Right atrium auricular region (tissue), 2 donors: ENCODE results near the gene FOXN3. TPM values are rescaled to one million over a fixed set of nuclear protein-coding genes. Genes with fewer than 3 reads are reported as not detected.

Experiments
- DNase-seq: peaks from one replicate; pipeline ENCODE4 v3.0.0-alpha.2; 2019; ENCODE audit warnings: low spot score
- H3K27ac ChIP-seq, 2 donors: fragments of 200-600 bp; sonication (generic); 1 replicate in 1 of 2; 2 replicates in 1 of 2; pipeline ENCODE4 v1.5.1; 2016 to 2019
- H3K27me3 ChIP-seq, 2 donors: fragments of 200-600 bp; sonication (generic); one replicate each; pipeline versions ENCODE4 v1.5.1 to v1.6.0; 2017 to 2019
- H3K36me3 ChIP-seq: fragments of 200-600 bp; sonication (generic); one replicate; pipeline ENCODE4 v1.5.1; 2016
- H3K4me1 ChIP-seq, 2 donors: fragments of 200-600 bp; sonication (generic); one replicate each; pipeline versions ENCODE4 v1.5.1 to v1.6.0; 2017 to 2019
- H3K4me3 ChIP-seq, 2 donors: fragments of 200-600 bp; sonication (generic); 1 replicate in 1 of 2; 2 replicates in 1 of 2; pipeline ENCODE4 v1.5.1; 2017 to 2019; ENCODE audit warnings: mild to moderate bottlenecking in 1 of 2, moderate library complexity in 1 of 2
- H3K9me3 ChIP-seq, 2 donors: fragments of 200-600 bp; sonication (generic); one replicate each; pipeline ENCODE4 v1.5.1; 2019
- total RNA-seq, 2 donors: library from RNA; depleted of rRNA; stranded (reverse); fragments of >200 nt; gene quantifications; one replicate each; pipeline ENCODE4 v1.1.0, GENCODE V29; 2016
- TF ChIP-seq, protein P1 (sequence below), 2 donors: fragments of 200-600 bp; sonication (generic); IDR thresholded peaks; one replicate each; pipeline ENCODE4 v1.5.1; 2019; ENCODE audit warnings: antibody characterized with exemption in 2 of 2

FOXN3 gene
- total RNA-seq, 2 donors from 2014 or later, result 80.1 to 90.3 TPM

GRCh38 chr14:89350152-89350551, 66.9 kb downstream of the FOXN3 start:
- no peak for DNase-seq
- Histone ChIP-seq H3K4me3 (no peak overlapping the region), H3K27me3 (no peaks in the 10 kb centered on the region), H3K4me1 (peaks cover 0 to 28% of the 10 kb centered on the region in 2 donors), H3K9me3 (no peaks in the 10 kb centered on the region), H3K27ac (no peak overlapping the region), H3K36me3 (peaks cover 15% of the 10 kb centered on the region)
- TF ChIP-seq, protein P1, sequence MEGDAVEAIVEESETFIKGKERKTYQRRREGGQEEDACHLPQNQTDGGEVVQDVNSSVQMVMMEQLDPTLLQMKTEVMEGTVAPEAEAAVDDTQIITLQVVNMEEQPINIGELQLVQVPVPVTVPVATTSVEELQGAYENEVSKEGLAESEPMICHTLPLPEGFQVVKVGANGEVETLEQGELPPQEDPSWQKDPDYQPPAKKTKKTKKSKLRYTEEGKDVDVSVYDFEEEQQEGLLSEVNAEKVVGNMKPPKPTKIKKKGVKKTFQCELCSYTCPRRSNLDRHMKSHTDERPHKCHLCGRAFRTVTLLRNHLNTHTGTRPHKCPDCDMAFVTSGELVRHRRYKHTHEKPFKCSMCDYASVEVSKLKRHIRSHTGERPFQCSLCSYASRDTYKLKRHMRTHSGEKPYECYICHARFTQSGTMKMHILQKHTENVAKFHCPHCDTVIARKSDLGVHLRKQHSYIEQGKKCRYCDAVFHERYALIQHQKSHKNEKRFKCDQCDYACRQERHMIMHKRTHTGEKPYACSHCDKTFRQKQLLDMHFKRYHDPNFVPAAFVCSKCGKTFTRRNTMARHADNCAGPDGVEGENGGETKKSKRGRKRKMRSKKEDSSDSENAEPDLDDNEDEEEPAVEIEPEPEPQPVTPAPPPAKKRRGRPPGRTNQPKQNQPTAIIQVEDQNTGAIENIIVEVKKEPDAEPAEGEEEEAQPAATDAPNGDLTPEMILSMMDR (IDR thresholded peaks at IDR 0.05), result no peak

DNA sequence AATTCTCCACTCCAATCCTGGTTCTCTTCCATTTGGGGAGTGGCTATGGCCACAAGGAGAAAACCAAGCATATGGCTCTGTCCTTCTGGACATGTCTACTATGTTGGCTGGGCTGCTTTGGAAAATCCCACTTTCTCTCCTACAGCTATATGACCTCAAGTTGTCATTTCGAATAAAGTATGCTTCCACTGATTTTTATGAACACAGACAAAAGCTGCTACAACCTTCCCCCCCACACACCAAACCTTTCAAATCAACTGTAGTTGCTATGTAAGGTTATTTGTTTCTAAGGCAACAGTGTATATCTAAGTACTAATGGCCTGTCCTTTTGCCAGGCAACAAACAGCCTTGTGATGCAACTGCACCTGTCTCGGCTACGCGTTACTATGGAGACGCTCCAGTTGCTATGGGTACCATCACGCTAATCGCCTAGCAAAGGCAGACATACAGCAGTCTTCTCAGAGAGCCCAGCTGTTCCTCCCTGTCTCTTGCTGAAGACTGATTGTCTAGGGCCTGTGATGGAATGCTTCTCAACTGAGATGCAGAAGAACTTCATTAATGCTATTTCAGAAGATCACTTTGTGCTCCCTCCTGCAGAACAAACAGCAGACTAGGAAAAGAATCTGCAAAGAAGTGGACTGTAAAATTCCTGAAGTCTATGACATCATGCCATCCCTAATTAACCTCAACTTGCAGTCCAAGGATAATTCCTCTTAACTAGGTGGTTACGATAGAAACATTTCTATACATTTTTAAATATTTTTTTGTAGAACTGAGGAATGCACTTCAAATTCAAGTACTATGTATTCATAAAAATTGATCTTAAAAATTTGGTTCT, 67.6 kb downstream of the FOXN3 start:
- Histone ChIP-seq H3K27me3 (no peaks in the 10 kb centered on the region), H3K9me3 (no peaks in the 10 kb centered on the region), H3K4me3 (no peak overlapping the region), H3K4me1 (peaks cover 0 to 28% of the 10 kb centered on the region in 2 donors), H3K27ac (no peak overlapping the region), H3K36me3 (peaks cover 15% of the 10 kb centered on the region)
- DNase-seq, result no peak
- TF ChIP-seq, protein P1 (IDR thresholded peaks at IDR 0.05), result no peak

GRCh38 chr14:89348722-89349121, 68.3 kb downstream of the FOXN3 start:
- Histone ChIP-seq H3K36me3 (peaks cover 15% of the 10 kb centered on the region), H3K4me3 (no peak overlapping the region), H3K4me1 (peaks cover 0 to 28% of the 10 kb centered on the region in 2 donors), H3K9me3 (no peaks in the 10 kb centered on the region), H3K27ac (no peak overlapping the region), H3K27me3 (no peaks in the 10 kb centered on the region)
- DNase-seq, result no peak
- TF ChIP-seq, protein P1 (IDR thresholded peaks at IDR 0.05), result no peak

DNA sequence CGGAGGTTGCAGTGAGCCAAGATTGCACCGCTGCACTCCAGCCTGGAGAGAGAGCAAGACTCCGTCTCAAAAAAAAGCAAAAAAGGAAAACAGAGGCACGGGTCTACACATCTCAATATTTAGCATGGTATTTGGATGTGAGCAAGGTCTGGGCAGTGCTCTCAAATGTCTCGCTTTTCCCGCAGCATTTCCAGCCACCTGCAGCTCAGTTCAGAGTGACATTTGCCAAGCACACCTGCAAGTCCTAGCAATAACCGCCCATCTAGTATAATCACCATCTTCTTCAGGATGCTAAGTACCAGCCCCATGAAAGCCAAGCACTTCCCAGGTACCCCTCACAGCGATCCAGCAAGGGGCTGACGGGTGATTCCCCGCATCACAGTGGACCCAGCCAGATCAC, 69.1 kb downstream of the FOXN3 start:
- Histone ChIP-seq H3K9me3 (no peaks in the 10 kb centered on the region), H3K4me1 (peaks cover 0 to 24% of the 10 kb centered on the region in 2 donors)

DNA sequence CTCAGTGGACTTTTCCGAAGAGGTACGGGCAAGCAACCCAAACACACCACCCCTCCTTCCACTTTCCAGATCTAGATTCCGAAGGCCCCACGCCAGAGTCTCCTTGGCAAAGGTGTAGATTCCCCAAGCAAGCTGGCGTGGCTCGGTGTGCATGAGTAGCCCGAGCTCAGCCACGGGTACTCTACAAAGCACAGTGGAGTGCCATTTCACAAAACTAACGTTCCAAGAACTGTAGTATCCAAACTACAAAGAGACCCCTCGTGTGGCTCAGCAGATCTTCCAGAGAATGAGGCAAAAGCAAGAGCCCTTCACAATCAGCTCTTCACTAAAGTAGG, 72.1 kb downstream of the FOXN3 start:
- DNase-seq, result no peak
- Histone ChIP-seq H3K4me1 (peaks cover 0 to 12% of the 10 kb centered on the region in 2 donors), H3K27me3 (no peaks in the 10 kb centered on the region), H3K4me3 (no peak overlapping the region), H3K27ac (no peak overlapping the region), H3K9me3 (no peaks in the 10 kb centered on the region), H3K36me3 (peaks cover 9% of the 10 kb centered on the region)
- TF ChIP-seq, protein P1 (IDR thresholded peaks at IDR 0.05), result no peak

More for the DNA sequence above, 69.1 kb downstream of the FOXN3 start:
- TF ChIP-seq, protein P1 (IDR thresholded peaks at IDR 0.05), result no peak
- Histone ChIP-seq H3K36me3 (peaks cover 15% of the 10 kb centered on the region), H3K27ac (no peak overlapping the region), H3K4me3 (no peak overlapping the region), H3K27me3 (no peaks in the 10 kb centered on the region)
- DNase-seq, result no peak
